Neural progenitor cell (in vitro differentiated cells): ENCODE results near the gene IQSEC3.
"Not testable (repeated sequence)": the region's sequence is repeated elsewhere in the genome, so short reads cannot be mapped to it uniquely, and the experiment has no call there.

ENCODE experiments used
- CTCF ChIP-seq: fragments of 200-600 bp; sonication (generic); IDR thresholded peaks from 2 replicates; pipeline ENCODE4 v1.5.1; 2017; ENCODE audit warnings: antibody characterized with exemption, mild to moderate bottlenecking
- EZH2phosphoT487 ChIP-seq: fragments of 200-600 bp; sonication (generic); IDR thresholded peaks from 2 replicates; pipeline ENCODE4 v1.6.1; 2017; ENCODE audit warnings: antibody characterized with exemption

DNA sequence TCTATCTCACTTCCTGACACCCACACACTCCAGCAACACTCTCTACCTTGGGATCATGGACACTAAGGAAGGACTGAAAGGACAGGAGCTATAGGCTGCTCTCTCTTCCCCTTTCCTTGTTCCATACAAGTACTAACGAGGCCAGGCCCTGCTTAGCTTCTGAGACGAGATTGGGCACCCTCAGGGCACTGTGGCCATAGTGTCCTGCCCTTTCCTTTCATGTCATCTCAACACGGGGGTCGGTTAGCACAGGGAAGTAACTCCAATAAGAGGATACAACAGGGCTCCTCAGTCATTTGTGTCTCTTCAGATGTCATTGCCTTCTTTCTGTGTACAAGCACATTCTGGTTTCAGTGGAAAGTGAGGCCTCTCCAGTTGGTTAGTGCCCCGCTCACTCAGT, 15.5 kb upstream of the IQSEC3 start:
- TF ChIP-seq CTCF, EZH2phosphoT487: not testable (repeated sequence)
